H9 (cell line): ENCODE measurements around the gene PTEN. TPM values are rescaled to one million over a fixed set of nuclear protein-coding genes. Genes with fewer than 3 reads are reported as not detected.

Experiments used
- DNase-seq: peaks from one replicate; pipeline ENCODE4 v3.0.0-alpha.2; 2017
- H2AFZ ChIP-seq: one replicate; pipeline ENCODE4 v1.6.1; 2013; ENCODE audit warnings: mild to moderate bottlenecking, low read length, control low read depth, moderate library complexity
- H2AK5ac ChIP-seq: 2 replicates; pipeline ENCODE4 v1.6.1; 2013; ENCODE audit warnings: low read length, control low read depth, mixed read lengths; ENCODE audit not compliant: insufficient read length
- H2BK120ac ChIP-seq: one replicate; pipeline ENCODE4 v1.6.1; 2013; ENCODE audit warnings: low read depth, mild to moderate bottlenecking, low read length, control low read depth, inconsistent platforms; ENCODE audit not compliant: poor library complexity, severe bottlenecking
- H2BK12ac ChIP-seq: 2 replicates; pipeline ENCODE4 v1.6.1; 2013; ENCODE audit warnings: low read length, control low read depth, mixed read lengths, low read depth; ENCODE audit not compliant: insufficient read length
- H2BK15ac ChIP-seq: 2 replicates; pipeline ENCODE4 v1.6.1; 2013; ENCODE audit warnings: low read depth, low read length, control low read depth
- H2BK20ac ChIP-seq: one replicate; pipeline ENCODE4 v1.6.1; 2013; ENCODE audit warnings: low read depth, mild to moderate bottlenecking, low read length, control low read depth, inconsistent platforms; ENCODE audit not compliant: poor library complexity, severe bottlenecking
- H2BK5ac ChIP-seq: 2 replicates; pipeline ENCODE4 v1.6.1; 2013; ENCODE audit warnings: low read length, control low read depth, mixed read lengths; ENCODE audit not compliant: insufficient read length
- H3K14ac ChIP-seq: 2 replicates; pipeline ENCODE4 v1.6.1; 2013; ENCODE audit warnings: low read length, control low read depth; ENCODE audit not compliant: insufficient read depth
- H3K18ac ChIP-seq: 2 replicates; pipeline ENCODE4 v1.6.1; 2013; ENCODE audit warnings: low read depth, mild to moderate bottlenecking, mixed read lengths, low read length, control low read depth; ENCODE audit not compliant: insufficient read length
- H3K23ac ChIP-seq: 2 replicates; pipeline ENCODE4 v1.6.1; 2013; ENCODE audit warnings: low read length, control low read depth, mixed read lengths, low read depth; ENCODE audit not compliant: insufficient read length
- H3K23me2 ChIP-seq: 2 replicates; pipeline ENCODE4 v1.6.1; 2013; ENCODE audit warnings: low read depth, mild to moderate bottlenecking, mixed read lengths, low read length, control low read depth; ENCODE audit not compliant: insufficient read length, poor library complexity, severe bottlenecking
- H3K27ac ChIP-seq: 2 replicates; pipeline ENCODE4 v1.5.1; 2013; ENCODE audit warnings: low read length, control low read depth, mixed read lengths, low read depth; ENCODE audit not compliant: insufficient read length
- H3K27me3 ChIP-seq: 2 replicates; pipeline ENCODE4 v1.6.1; 2013; ENCODE audit warnings: low read length, control low read depth, inconsistent platforms; ENCODE audit not compliant: insufficient read depth
- H3K4ac ChIP-seq: 2 replicates; pipeline ENCODE4 v1.6.1; 2013; ENCODE audit warnings: low read depth, mild to moderate bottlenecking, control low read depth, inconsistent platforms, low read length, moderate library complexity
- H3K4me1 ChIP-seq: 2 replicates; pipeline ENCODE4 v1.6.1; 2013; ENCODE audit warnings: low read length, control low read depth, inconsistent platforms; ENCODE audit not compliant: insufficient read depth
- H3K4me2 ChIP-seq: 2 replicates; pipeline ENCODE4 v1.6.1; 2013; ENCODE audit warnings: low read length, control low read depth, mixed read lengths; ENCODE audit not compliant: insufficient read length, insufficient read depth
- H3K56ac ChIP-seq: 2 replicates; pipeline ENCODE4 v1.6.1; 2013; ENCODE audit warnings: low read depth, mild to moderate bottlenecking, mixed read lengths, low read length, control low read depth; ENCODE audit not compliant: insufficient read length
- H3K79me1 ChIP-seq: 2 replicates; pipeline ENCODE4 v1.6.1; 2013; ENCODE audit warnings: low read depth, mild to moderate bottlenecking, moderate library complexity, low read length, control low read depth, inconsistent platforms; ENCODE audit not compliant: insufficient read depth, poor library complexity, severe bottlenecking
- H3K79me2 ChIP-seq: 2 replicates; pipeline ENCODE4 v1.6.1; 2013; ENCODE audit warnings: low read length, control low read depth, inconsistent platforms; ENCODE audit not compliant: insufficient read depth
- H3K9ac ChIP-seq: 2 replicates; pipeline ENCODE4 v1.6.1; 2013; ENCODE audit warnings: low read length, control low read depth, mixed read lengths; ENCODE audit not compliant: insufficient read length; ENCODE audit errors: extremely low read depth
- H3K9me3 ChIP-seq: one replicate; pipeline ENCODE4 v1.6.1; 2013; ENCODE audit warnings: low read depth, low read length, inconsistent platforms; ENCODE audit not compliant: control insufficient read depth
- H3T11ph ChIP-seq: one replicate; pipeline ENCODE4 v1.6.1; 2013; ENCODE audit warnings: mild to moderate bottlenecking, low read length, control low read depth, inconsistent platforms
- H4K20me1 ChIP-seq: one replicate; pipeline ENCODE4 v1.6.1; 2013; ENCODE audit not compliant: control insufficient read depth, insufficient read length, insufficient read depth
- H4K5ac ChIP-seq: 2 replicates; pipeline ENCODE4 v1.6.1; 2013; ENCODE audit warnings: low read depth, mild to moderate bottlenecking, mixed read lengths, low read length, control low read depth; ENCODE audit not compliant: insufficient read length
- H4K8ac ChIP-seq: replicated peaks from 2 replicates; pipeline ENCODE4 v1.6.1; 2013; ENCODE audit warnings: low read length, control low read depth, mixed read lengths, low read depth; ENCODE audit not compliant: insufficient read length
- H4K91ac ChIP-seq: 2 replicates; pipeline ENCODE4 v1.6.1; 2013; ENCODE audit warnings: low read depth, mild to moderate bottlenecking, moderate library complexity, mixed read lengths, low read length, control low read depth; ENCODE audit not compliant: insufficient read length
- H3K27ac Mint-ChIP-seq, 3 experiments: 2 replicates in 2 of 3; 3 replicates in 1 of 3; pipeline ENCODE4 v1.8.0; 2020 to 2021; ENCODE audit warnings: mixed read lengths in 3 of 3, mild to moderate bottlenecking in 1 of 3, moderate library complexity in 1 of 3
- H3K27me3 Mint-ChIP-seq: 2 replicates; pipeline ENCODE4 v1.8.0; 2021; ENCODE audit warnings: low read depth, mild to moderate bottlenecking, moderate library complexity, mixed read lengths
- H3K36me3 Mint-ChIP-seq, 3 experiments: 2 replicates in 2 of 3; 3 replicates in 1 of 3; pipeline ENCODE4 v1.8.0; 2020 to 2021; ENCODE audit warnings: low read depth in 3 of 3, mixed read lengths in 3 of 3; ENCODE audit not compliant: insufficient read depth in 1 of 3
- H3K4me1 Mint-ChIP-seq, 2 experiments: 2 replicates each; pipeline ENCODE4 v1.8.0; 2020; ENCODE audit warnings: mixed read lengths in 2 of 2
- H3K4me3 Mint-ChIP-seq, 2 experiments: 2 replicates in 1 of 2; 3 replicates in 1 of 2; pipeline ENCODE4 v1.8.0; 2020 to 2021; ENCODE audit warnings: mild to moderate bottlenecking in 2 of 2, mixed read lengths in 2 of 2, moderate library complexity in 1 of 2
- H3K9me3 Mint-ChIP-seq, 2 experiments: 2 replicates in 1 of 2; 3 replicates in 1 of 2; pipeline ENCODE4 v1.8.0; 2020; ENCODE audit warnings: mild to moderate bottlenecking in 2 of 2, mixed read lengths in 2 of 2, moderate library complexity in 1 of 2
- WGBS: extraction: QIAGEN DNeasy Blood & Tissue Kit; methylation state at CpG from one replicate; pipeline ENCODE4 v1.1.7; 2013; ENCODE audit warnings: missing lambda C conversion rate, low lambda C conversion rate, mixed read lengths; ENCODE audit not compliant: insufficient read length; ENCODE audit errors: extremely low coverage; 5-methylcytosine and 5-hydroxymethylcytosine counted together
- total RNA-seq: library from RNA; stranded (reverse); gene quantifications from 2 replicates; pipeline ENCODE4 v1.2.1, GENCODE V29; 2021
- TF ChIP-seq, protein P1 (sequence below): fragments of 200-600 bp; sonication (generic); conservative IDR thresholded peaks from 3 replicates; pipeline ENCODE4 v1.8.0; 2021; ENCODE audit warnings: antibody characterized with exemption, mild to moderate bottlenecking

Gene PTEN
- total RNA-seq, 1 experiment from 2014 or later = 52.8 TPM

DNA sequence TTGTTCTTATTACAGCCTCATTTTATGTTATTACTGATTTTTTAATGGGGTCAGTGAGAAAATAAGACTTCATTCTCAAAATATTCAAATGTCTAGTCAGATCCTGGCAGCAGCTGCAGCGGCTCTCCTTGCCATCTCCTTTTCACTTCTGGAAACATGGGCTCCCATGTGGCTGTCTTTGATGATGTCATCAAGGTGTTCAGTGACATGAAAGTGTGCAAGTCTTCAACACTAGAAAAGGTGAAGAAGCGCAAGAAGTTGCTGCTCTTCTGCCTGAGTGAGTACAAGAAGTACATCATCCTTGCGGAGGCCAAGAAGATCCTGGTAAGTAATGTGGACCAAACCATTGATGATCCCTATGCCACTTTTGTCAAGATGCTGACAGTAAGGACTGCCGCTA is 19.7 kb upstream of the PTEN start:
- DNase-seq = no peak
- no peak overlapping the region for H3T11ph ChIP-seq
- H3K23ac ChIP-seq = no peak overlapping the region
- no peak overlapping the region for H3K9ac ChIP-seq
- H2BK5ac ChIP-seq = no peak overlapping the region
- no peaks in the 10 kb centered on the region for H3K79me2 ChIP-seq
- no peak overlapping the region for H3K4ac ChIP-seq
- no peak overlapping the region for H3K27ac ChIP-seq
- H3K23me2 ChIP-seq = no peaks in the 10 kb centered on the region
- no peaks in the 10 kb centered on the region for H3K4me1 ChIP-seq
- Mint-ChIP-seq H3K9me3 (no peaks in the 10 kb centered on the region), H3K27ac (no peak overlapping the region), H3K4me3 (no peak overlapping the region), H3K4me1 (peaks cover 2 to 3% of the 10 kb centered on the region in 2 experiments; a peak in 2 of 4 replicates), H3K36me3 (no peaks in the 10 kb centered on the region; a peak in 1 of 7 replicates), H3K27me3 (no peaks in the 10 kb centered on the region; the same call in 1 of the 2 replicates)
- no peak overlapping the region for H3K4me2 ChIP-seq
- no peak overlapping the region for H2AFZ ChIP-seq
- H4K20me1 ChIP-seq = no peaks in the 10 kb centered on the region
- H3K56ac ChIP-seq = no peak overlapping the region
- H4K8ac ChIP-seq = no peak overlapping the region
- no peaks in the 10 kb centered on the region for H3K9me3 ChIP-seq
- no peak overlapping the region for H2BK20ac ChIP-seq
- WGBS = no CpG with 5 or more reads among the region's 4 CpGs
- no peak overlapping the region for H3K18ac ChIP-seq
- TF ChIP-seq, protein P1, sequence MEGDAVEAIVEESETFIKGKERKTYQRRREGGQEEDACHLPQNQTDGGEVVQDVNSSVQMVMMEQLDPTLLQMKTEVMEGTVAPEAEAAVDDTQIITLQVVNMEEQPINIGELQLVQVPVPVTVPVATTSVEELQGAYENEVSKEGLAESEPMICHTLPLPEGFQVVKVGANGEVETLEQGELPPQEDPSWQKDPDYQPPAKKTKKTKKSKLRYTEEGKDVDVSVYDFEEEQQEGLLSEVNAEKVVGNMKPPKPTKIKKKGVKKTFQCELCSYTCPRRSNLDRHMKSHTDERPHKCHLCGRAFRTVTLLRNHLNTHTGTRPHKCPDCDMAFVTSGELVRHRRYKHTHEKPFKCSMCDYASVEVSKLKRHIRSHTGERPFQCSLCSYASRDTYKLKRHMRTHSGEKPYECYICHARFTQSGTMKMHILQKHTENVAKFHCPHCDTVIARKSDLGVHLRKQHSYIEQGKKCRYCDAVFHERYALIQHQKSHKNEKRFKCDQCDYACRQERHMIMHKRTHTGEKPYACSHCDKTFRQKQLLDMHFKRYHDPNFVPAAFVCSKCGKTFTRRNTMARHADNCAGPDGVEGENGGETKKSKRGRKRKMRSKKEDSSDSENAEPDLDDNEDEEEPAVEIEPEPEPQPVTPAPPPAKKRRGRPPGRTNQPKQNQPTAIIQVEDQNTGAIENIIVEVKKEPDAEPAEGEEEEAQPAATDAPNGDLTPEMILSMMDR = no peak
- H4K91ac ChIP-seq = no peak overlapping the region
- no peak overlapping the region for H4K5ac ChIP-seq
- no peak overlapping the region for H3K14ac ChIP-seq
- H2BK120ac ChIP-seq = no peak overlapping the region
- H2AK5ac ChIP-seq = no peak overlapping the region
- no peaks in the 10 kb centered on the region for H3K27me3 ChIP-seq
- no peaks in the 10 kb centered on the region for H3K79me1 ChIP-seq
- no peak overlapping the region for H2BK12ac ChIP-seq
- H2BK15ac ChIP-seq = no peak overlapping the region
